WERI-Rb-1 (cell line): ENCODE data around the gene KRTAP4-9.

Experiments
- DNase-seq: peaks from one replicate; pipeline ENCODE4 v3.0.0-alpha.2; 2020
- H3K27ac ChIP-seq: fragments of 250-450 bp; sonication (Bioruptor Pico); 2 replicates; pipeline ENCODE4 v1.5.1; 2020; ENCODE audit warnings: mild to moderate bottlenecking, moderate library complexity
- H3K27me3 ChIP-seq: fragments of 250-450 bp; sonication (Bioruptor Pico); 2 replicates; pipeline ENCODE4 v1.5.1; 2021; ENCODE audit warnings: mild to moderate bottlenecking, low read depth, moderate library complexity; ENCODE audit not compliant: insufficient read depth, severe bottlenecking
- H3K36me3 ChIP-seq: fragments of 250-450 bp; sonication (Bioruptor Pico); 2 replicates; pipeline ENCODE4 v1.5.1; 2020; ENCODE audit warnings: mild to moderate bottlenecking, moderate library complexity
- H3K4me3 ChIP-seq: 2 replicates; pipeline ENCODE4 v1.5.1; 2011; ENCODE audit warnings: low read depth, mild to moderate bottlenecking, control low read depth, low read length
- H3K9me3 ChIP-seq: fragments of 250-450 bp; sonication (Bioruptor Pico); 2 replicates; pipeline ENCODE4 v1.5.1; 2021; ENCODE audit warnings: mild to moderate bottlenecking, moderate library complexity; ENCODE audit not compliant: severe bottlenecking
- TF ChIP-seq, protein P1 (sequence below): IDR thresholded peaks from 2 replicates; pipeline ENCODE4 v1.5.1; 2011; ENCODE audit warnings: low read depth, mild to moderate bottlenecking, control low read depth, inconsistent platforms, low read length

Gene KRTAP4-9

GRCh38 chr17:41153856-41154255 lies 48.7 kb downstream of the KRTAP4-9 start:
- TF ChIP-seq, protein P1, sequence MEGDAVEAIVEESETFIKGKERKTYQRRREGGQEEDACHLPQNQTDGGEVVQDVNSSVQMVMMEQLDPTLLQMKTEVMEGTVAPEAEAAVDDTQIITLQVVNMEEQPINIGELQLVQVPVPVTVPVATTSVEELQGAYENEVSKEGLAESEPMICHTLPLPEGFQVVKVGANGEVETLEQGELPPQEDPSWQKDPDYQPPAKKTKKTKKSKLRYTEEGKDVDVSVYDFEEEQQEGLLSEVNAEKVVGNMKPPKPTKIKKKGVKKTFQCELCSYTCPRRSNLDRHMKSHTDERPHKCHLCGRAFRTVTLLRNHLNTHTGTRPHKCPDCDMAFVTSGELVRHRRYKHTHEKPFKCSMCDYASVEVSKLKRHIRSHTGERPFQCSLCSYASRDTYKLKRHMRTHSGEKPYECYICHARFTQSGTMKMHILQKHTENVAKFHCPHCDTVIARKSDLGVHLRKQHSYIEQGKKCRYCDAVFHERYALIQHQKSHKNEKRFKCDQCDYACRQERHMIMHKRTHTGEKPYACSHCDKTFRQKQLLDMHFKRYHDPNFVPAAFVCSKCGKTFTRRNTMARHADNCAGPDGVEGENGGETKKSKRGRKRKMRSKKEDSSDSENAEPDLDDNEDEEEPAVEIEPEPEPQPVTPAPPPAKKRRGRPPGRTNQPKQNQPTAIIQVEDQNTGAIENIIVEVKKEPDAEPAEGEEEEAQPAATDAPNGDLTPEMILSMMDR, result no peak
- Histone ChIP-seq H3K27me3 (peaks cover 91% of the 10 kb centered on the region), H3K36me3 (no peaks in the 10 kb centered on the region), H3K4me3 (no peak overlapping the region), H3K9me3 (no peaks in the 10 kb centered on the region), H3K27ac (no peak overlapping the region)
- DNase-seq, result no peak
